Mesendoderm (in vitro differentiated cells): ENCODE data around the gene TEN1.

ENCODE experiments used
- DNase-seq: peaks from one replicate; pipeline ENCODE4 v3.0.0; 2013
- H2AK5ac ChIP-seq: 2 replicates; pipeline ENCODE4 v1.6.1; 2013; ENCODE audit warnings: low read length, inconsistent platforms
- H2BK120ac ChIP-seq: 2 replicates; pipeline ENCODE4 v1.6.1; 2013; ENCODE audit warnings: low read depth, mild to moderate bottlenecking, low read length, moderate library complexity, mixed read lengths
- H2BK15ac ChIP-seq: replicated peaks from 2 replicates; pipeline ENCODE4 v1.6.1; 2013; ENCODE audit warnings: low read depth, mild to moderate bottlenecking, moderate library complexity
- H2BK5ac ChIP-seq: 2 replicates; pipeline ENCODE4 v1.6.1; 2013; ENCODE audit warnings: low read length, inconsistent platforms
- H3K18ac ChIP-seq: 2 replicates; pipeline ENCODE4 v1.6.1; 2013; ENCODE audit warnings: mild to moderate bottlenecking, low read length, mixed read lengths
- H3K23ac ChIP-seq: one replicate; pipeline ENCODE4 v1.6.1; 2013; ENCODE audit warnings: low read length
- H3K27ac ChIP-seq: 2 replicates; pipeline ENCODE4 v1.5.1; 2013; ENCODE audit warnings: low read depth, mild to moderate bottlenecking, inconsistent platforms, low read length, moderate library complexity
- H3K27me3 ChIP-seq: 2 replicates; pipeline ENCODE4 v1.6.1; 2013; ENCODE audit warnings: low read length, control low read depth, mild to moderate bottlenecking, inconsistent platforms; ENCODE audit not compliant: insufficient read depth, poor library complexity
- H3K36me3 ChIP-seq: 2 replicates; pipeline ENCODE4 v1.6.1; 2013; ENCODE audit warnings: low read length, inconsistent platforms; ENCODE audit not compliant: control insufficient read depth, insufficient read depth
- H3K4ac ChIP-seq: one replicate; pipeline ENCODE4 v1.6.1; 2013; ENCODE audit warnings: low read depth, mild to moderate bottlenecking, low read length, moderate library complexity
- H3K4me1 ChIP-seq: 2 replicates; pipeline ENCODE4 v1.6.1; 2013; ENCODE audit warnings: low read depth, low read length, inconsistent platforms; ENCODE audit not compliant: control insufficient read depth
- H3K4me2 ChIP-seq: 2 replicates; pipeline ENCODE4 v1.6.1; 2013; ENCODE audit warnings: low read length
- H3K4me3 ChIP-seq: 2 replicates; pipeline ENCODE4 v1.5.1; 2013; ENCODE audit warnings: mild to moderate bottlenecking, low read length
- H3K56ac ChIP-seq: one replicate; pipeline ENCODE4 v1.6.1; 2013; ENCODE audit warnings: low read length
- H3K79me1 ChIP-seq: 2 replicates; pipeline ENCODE4 v1.6.1; 2013; ENCODE audit warnings: low read length, inconsistent platforms
- H3K79me2 ChIP-seq: 2 replicates; pipeline ENCODE4 v1.6.1; 2013; ENCODE audit warnings: mild to moderate bottlenecking, low read length; ENCODE audit not compliant: control insufficient read depth, insufficient read depth
- H3K9ac ChIP-seq: 2 replicates; pipeline ENCODE4 v1.6.1; 2013; ENCODE audit warnings: low read length, inconsistent platforms
- H4K5ac ChIP-seq: one replicate; pipeline ENCODE4 v1.6.1; 2013; ENCODE audit warnings: low read length
- H4K8ac ChIP-seq: one replicate; pipeline ENCODE4 v1.6.1; 2013; ENCODE audit warnings: low read depth, mild to moderate bottlenecking, control low read depth, low read length, moderate library complexity
- WGBS: extraction: QIAGEN DNeasy Blood & Tissue Kit; methylation state at CpG from one replicate; pipeline ENCODE4 v1.1.7; 2013; ENCODE audit warnings: low lambda C conversion rate, missing lambda C conversion rate; ENCODE audit not compliant: insufficient coverage; ENCODE audit errors: extremely low coverage; 5-methylcytosine and 5-hydroxymethylcytosine counted together

TEN1 gene

DNA sequence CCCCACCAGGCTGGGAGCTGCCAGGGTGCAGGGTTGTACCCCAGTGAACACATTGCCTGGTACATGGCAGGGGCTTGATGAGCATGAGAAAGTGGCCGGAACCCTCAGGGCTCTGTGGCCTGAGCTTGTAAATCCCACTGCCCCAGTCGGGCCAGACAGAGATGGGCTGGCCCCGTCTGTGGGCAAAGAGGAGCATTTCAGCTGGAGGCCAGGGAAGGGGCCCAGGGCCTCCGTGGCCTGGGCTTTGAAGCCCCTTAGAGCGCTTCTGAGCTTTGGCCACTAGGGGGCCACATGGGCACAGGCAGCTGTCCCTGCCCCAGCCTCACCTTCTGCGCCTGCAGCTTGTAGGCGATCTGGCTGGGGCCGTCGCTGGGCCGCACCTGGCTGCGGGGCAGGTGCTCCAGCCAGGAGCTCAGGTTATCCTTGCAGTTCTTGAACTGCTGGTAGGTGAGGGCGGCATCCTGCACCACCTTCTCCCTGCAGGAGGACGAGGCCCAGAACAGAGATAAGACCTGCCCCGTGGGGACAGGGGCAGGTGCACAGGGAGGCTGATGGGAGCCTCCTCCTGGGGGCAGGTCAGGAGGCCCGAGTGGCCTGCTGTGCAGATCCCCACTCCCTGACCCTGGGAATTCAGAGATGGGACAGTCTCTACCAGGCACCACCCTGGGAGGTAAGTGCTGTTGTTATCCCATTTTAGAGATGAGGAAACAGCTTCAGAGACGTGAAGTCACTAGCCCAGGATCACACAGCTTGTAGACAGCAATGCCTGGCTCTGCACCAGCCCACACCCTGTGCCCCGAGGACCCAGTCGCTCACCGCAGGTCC lies 35.3 kb downstream of the TEN1 start:
- no peak overlapping the region for H3K4me2 ChIP-seq
- no peaks in the 10 kb centered on the region for H3K79me2 ChIP-seq
- no peaks in the 10 kb centered on the region for H3K27me3 ChIP-seq
- H3K9ac ChIP-seq: no peak overlapping the region
- no peaks in the 10 kb centered on the region for H3K36me3 ChIP-seq
- no peaks in the 10 kb centered on the region for H3K4me1 ChIP-seq
- no peak overlapping the region for H2BK15ac ChIP-seq
- no CpG with 5 or more reads among the region's 19 CpGs for whole genome bisulfite sequencing
- no peak overlapping the region for H3K23ac ChIP-seq
- H2AK5ac ChIP-seq: no peak overlapping the region
- no peak overlapping the region for H4K5ac ChIP-seq
- peak overlapping the region; percentile 52 for H3K56ac ChIP-seq
- H3K18ac ChIP-seq: no peak overlapping the region
- no peak overlapping the region for H4K8ac ChIP-seq
- H2BK5ac ChIP-seq: no peak overlapping the region
- H3K4ac ChIP-seq: no peak overlapping the region
- no peak overlapping the region for H3K27ac ChIP-seq
- H3K79me1 ChIP-seq: no peaks in the 10 kb centered on the region
- H2BK120ac ChIP-seq: no peak overlapping the region
- H3K4me3 ChIP-seq: no peak overlapping the region
- DNase-seq: peak; percentile 86

- Histone ChIP-seq H3K27me3 (no peaks in the 10 kb centered on the region), H2BK5ac (no peak overlapping the region), H3K79me1 (no peaks in the 10 kb centered on the region), H4K5ac (no peak overlapping the region), H3K4me1 (no peaks in the 10 kb centered on the region), H3K27ac (no peak overlapping the region), H3K4me2 (no peak overlapping the region), H3K79me2 (no peaks in the 10 kb centered on the region), H3K4ac (no peak overlapping the region), H2BK15ac (no peak overlapping the region), H3K18ac (no peak overlapping the region), H3K56ac (no peak overlapping the region), H3K23ac (no peak overlapping the region), H3K36me3 (no peaks in the 10 kb centered on the region), H3K4me3 (no peak overlapping the region), H4K8ac (no peak overlapping the region), H2AK5ac (no peak overlapping the region), H2BK120ac (no peak overlapping the region), H3K9ac (no peak overlapping the region)
- no CpG with 5 or more reads among the region's 26 CpGs for WGBS
- no peak for DNase-seq
Measured at GRCh38 chr17:76014925-76015261, 35.9 kb downstream of the TEN1 start.

DNA sequence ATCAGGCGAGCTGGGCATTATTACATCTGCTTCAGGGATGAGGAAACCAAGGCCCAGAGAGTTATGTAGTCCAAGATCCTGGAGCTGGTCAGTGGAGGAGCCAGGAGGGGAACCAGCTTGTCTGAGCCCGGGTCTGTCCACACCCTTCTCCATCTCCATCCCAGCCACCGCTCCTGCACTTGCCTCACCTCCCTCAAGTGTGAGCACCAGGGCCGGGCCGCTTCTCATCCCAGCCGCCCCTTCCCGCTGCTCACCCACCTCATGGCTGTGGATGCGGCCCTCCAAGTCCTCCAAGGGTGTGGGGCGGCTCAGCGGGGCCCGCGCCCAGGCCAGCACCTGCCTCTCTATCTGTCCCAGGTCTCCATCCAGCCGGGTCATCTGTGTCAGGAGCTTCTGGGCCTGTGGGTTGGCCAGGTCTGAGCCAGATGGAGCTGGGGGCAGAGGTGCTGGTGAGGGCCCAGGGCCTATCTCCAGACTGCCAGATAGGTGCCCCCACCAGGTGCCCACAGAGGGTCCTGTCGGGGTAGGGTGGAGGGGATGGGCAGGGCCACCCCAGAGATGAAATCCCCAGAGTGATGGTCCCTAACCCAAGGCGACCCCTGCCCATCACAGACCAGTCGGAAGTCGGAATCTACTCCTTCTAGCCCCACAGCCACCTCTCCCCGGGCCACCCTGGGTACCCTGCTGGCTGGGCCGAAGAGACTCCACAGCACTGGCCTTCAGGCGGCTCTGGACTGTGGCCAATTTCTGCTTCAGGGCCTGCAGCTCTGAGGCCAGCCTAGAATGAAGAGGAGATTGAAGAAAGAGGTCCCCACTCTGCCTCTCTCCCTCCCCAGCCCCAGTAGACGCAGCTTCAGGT lies 38.7 kb downstream of the TEN1 start:
- no peaks in the 10 kb centered on the region for H3K79me2 ChIP-seq
- no CpG with 5 or more reads among the region's 21 CpGs for WGBS
- no peak overlapping the region for H3K56ac ChIP-seq
- H3K4me2 ChIP-seq: no peak overlapping the region
- H4K5ac ChIP-seq: no peak overlapping the region
- no peak overlapping the region for H3K4me3 ChIP-seq
- no peaks in the 10 kb centered on the region for H3K4me1 ChIP-seq
- no peak overlapping the region for H2BK5ac ChIP-seq
- no peak overlapping the region for H3K27ac ChIP-seq
- H3K4ac ChIP-seq: no peak overlapping the region
- no peak overlapping the region for H2AK5ac ChIP-seq
- no peak overlapping the region for H3K23ac ChIP-seq
- H3K79me1 ChIP-seq: no peaks in the 10 kb centered on the region
- DNase-seq: no peak
- H2BK120ac ChIP-seq: no peak overlapping the region
- no peaks in the 10 kb centered on the region for H3K36me3 ChIP-seq
- H3K27me3 ChIP-seq: no peaks in the 10 kb centered on the region
- H4K8ac ChIP-seq: no peak overlapping the region
- no peak overlapping the region for H2BK15ac ChIP-seq
- no peak overlapping the region for H3K18ac ChIP-seq
- H3K9ac ChIP-seq: no peak overlapping the region

DNA sequence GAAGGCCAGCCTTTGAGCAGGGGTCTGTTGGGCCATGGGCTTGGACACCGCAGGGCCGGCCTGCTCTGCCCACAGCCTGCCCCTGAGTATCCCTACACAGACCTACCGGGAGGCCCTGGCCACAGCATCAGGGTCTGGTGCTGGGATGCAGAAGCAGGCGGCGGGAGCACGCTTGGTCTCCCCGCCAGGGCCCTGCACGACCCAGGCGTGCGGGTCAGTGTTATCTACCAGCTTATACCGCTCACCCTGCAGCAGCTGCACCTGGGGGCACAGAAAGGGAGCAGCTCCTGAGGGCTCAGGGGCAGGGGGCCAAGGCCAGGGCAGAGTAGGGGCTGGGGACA lies 39.3 kb downstream of the TEN1 start:
- Histone ChIP-seq H3K56ac (no peak overlapping the region), H3K27me3 (no peaks in the 10 kb centered on the region), H2AK5ac (no peak overlapping the region), H2BK15ac (no peak overlapping the region), H3K79me2 (no peaks in the 10 kb centered on the region), H3K18ac (no peak overlapping the region), H3K79me1 (no peaks in the 10 kb centered on the region), H3K36me3 (no peaks in the 10 kb centered on the region), H3K4ac (no peak overlapping the region), H2BK120ac (no peak overlapping the region), H4K5ac (no peak overlapping the region), H3K4me2 (no peak overlapping the region), H3K4me3 (no peak overlapping the region), H4K8ac (no peak overlapping the region), H3K23ac (no peak overlapping the region), H3K4me1 (no peaks in the 10 kb centered on the region), H3K9ac (no peak overlapping the region), H2BK5ac (no peak overlapping the region), H3K27ac (no peak overlapping the region)
- no CpG with 5 or more reads among the region's 11 CpGs for WGBS
- DNase-seq: no peak

DNA sequence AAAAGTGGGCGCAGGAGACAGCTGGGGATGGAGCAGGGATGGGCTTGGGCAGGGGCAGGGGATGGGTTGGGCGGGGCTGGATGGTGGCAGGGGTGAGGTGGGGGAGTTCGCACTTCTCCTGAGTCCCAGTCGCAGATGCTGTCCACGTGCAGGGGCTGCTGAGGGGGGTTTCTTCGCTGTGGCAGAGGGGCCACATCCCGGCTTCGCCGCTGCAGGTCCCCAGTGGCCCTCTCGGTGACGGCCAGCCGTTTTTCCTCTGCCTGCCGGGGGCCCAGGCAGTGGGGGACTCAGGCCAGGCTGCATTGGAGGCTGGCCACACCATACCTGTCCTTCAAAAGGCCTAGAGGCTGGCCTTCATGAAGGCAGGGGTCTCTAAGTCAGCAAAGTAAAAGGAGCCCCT lies 39.8 kb downstream of the TEN1 start:
- H3K4ac ChIP-seq: no peak overlapping the region
- no peak overlapping the region for H4K5ac ChIP-seq
- H3K9ac ChIP-seq: no peak overlapping the region
- DNase-seq: no peak
- no peak overlapping the region for H3K23ac ChIP-seq
- H2BK5ac ChIP-seq: no peak overlapping the region
- WGBS: no CpG with 5 or more reads among the region's 13 CpGs
- H2AK5ac ChIP-seq: no peak overlapping the region
- H3K4me1 ChIP-seq: no peaks in the 10 kb centered on the region
- H3K36me3 ChIP-seq: no peaks in the 10 kb centered on the region
- H3K4me2 ChIP-seq: no peak overlapping the region
- H3K56ac ChIP-seq: no peak overlapping the region
- no peak overlapping the region for H2BK120ac ChIP-seq
- H2BK15ac ChIP-seq: no peak overlapping the region
- no peak overlapping the region for H3K4me3 ChIP-seq
- H3K79me2 ChIP-seq: no peaks in the 10 kb centered on the region
- no peaks in the 10 kb centered on the region for H3K79me1 ChIP-seq
- H3K27me3 ChIP-seq: no peaks in the 10 kb centered on the region
- H3K27ac ChIP-seq: no peak overlapping the region
- no peak overlapping the region for H4K8ac ChIP-seq
- no peak overlapping the region for H3K18ac ChIP-seq
